Mesenchymal stem cell (in vitro differentiated cells and primary cell): ENCODE data around the gene CDKL5.

Source experiments
- DNase-seq: peaks from one replicate; pipeline ENCODE4 v3.0.0-alpha.2; 2013
- H2AFZ ChIP-seq: one replicate; pipeline ENCODE4 v1.6.1; 2013; ENCODE audit warnings: low read depth, mild to moderate bottlenecking, control low read depth, inconsistent platforms, low read length, moderate library complexity
- H2AK5ac ChIP-seq: 2 replicates; pipeline ENCODE4 v1.6.1; 2013; ENCODE audit warnings: low read length, moderate library complexity, mild to moderate bottlenecking, inconsistent platforms; ENCODE audit not compliant: severe bottlenecking
- H2BK120ac ChIP-seq: one replicate; pipeline ENCODE4 v1.6.1; 2013; ENCODE audit warnings: low read depth, mild to moderate bottlenecking, inconsistent platforms, low read length, moderate library complexity
- H2BK12ac ChIP-seq, 2 experiments: one replicate each; pipeline ENCODE4 v1.6.1; 2013; ENCODE audit warnings: inconsistent platforms in 2 of 2, low read length in 2 of 2, mild to moderate bottlenecking in 2 of 2, moderate library complexity in 2 of 2, control low read depth in 1 of 2
- H2BK15ac ChIP-seq: one replicate; pipeline ENCODE4 v1.6.1; 2013; ENCODE audit warnings: mild to moderate bottlenecking, low read depth, inconsistent platforms; ENCODE audit not compliant: poor library complexity, severe bottlenecking
- H2BK5ac ChIP-seq: 2 replicates; pipeline ENCODE4 v1.6.1; 2013; ENCODE audit warnings: low read depth, mild to moderate bottlenecking, low read length, control low read depth, inconsistent platforms; ENCODE audit not compliant: poor library complexity, severe bottlenecking
- H3K14ac ChIP-seq, 2 experiments: one replicate each; pipeline ENCODE4 v1.6.1; 2013; ENCODE audit warnings: inconsistent platforms in 2 of 2, low read length in 2 of 2, control low read depth in 1 of 2, mild to moderate bottlenecking in 1 of 2, moderate library complexity in 1 of 2
- H3K18ac ChIP-seq, 2 experiments: one replicate each; pipeline ENCODE4 v1.6.1; 2013; ENCODE audit warnings: inconsistent platforms in 2 of 2, low read length in 2 of 2, control low read depth in 1 of 2, low read depth in 1 of 2, mild to moderate bottlenecking in 1 of 2
- H3K23ac ChIP-seq, 2 experiments: one replicate each; pipeline ENCODE4 v1.6.1; 2013; ENCODE audit warnings: inconsistent platforms in 2 of 2, low read length in 2 of 2, mild to moderate bottlenecking in 2 of 2, moderate library complexity in 2 of 2, control low read depth in 1 of 2
- H3K27ac ChIP-seq: 2 replicates; pipeline ENCODE4 v1.5.1; 2013; ENCODE audit warnings: mild to moderate bottlenecking, moderate library complexity, low read length, control low read depth, inconsistent platforms; ENCODE audit not compliant: poor library complexity, severe bottlenecking
- H3K27me3 ChIP-seq, 2 experiments: 2 replicates each; pipeline versions ENCODE4 v1.6.1 to v1.7.0; 2013; ENCODE audit warnings: low read length in 2 of 2, mild to moderate bottlenecking in 2 of 2, moderate library complexity in 2 of 2, control low read depth in 1 of 2, inconsistent platforms in 1 of 2; ENCODE audit not compliant: control insufficient read depth in 1 of 2, insufficient read depth in 1 of 2
- H3K36me3 ChIP-seq, 2 experiments: 2 replicates each; pipeline versions ENCODE4 v1.6.1 to v1.7.0; 2013; ENCODE audit warnings: low read length in 2 of 2, control low read depth in 1 of 2, inconsistent platforms in 1 of 2, low read depth in 1 of 2, mild to moderate bottlenecking in 1 of 2; ENCODE audit not compliant: insufficient read depth in 2 of 2, control insufficient read depth in 1 of 2
- H3K4ac ChIP-seq, 2 experiments: one replicate each; pipeline ENCODE4 v1.6.1; 2013; ENCODE audit warnings: inconsistent platforms in 2 of 2, low read length in 2 of 2, mild to moderate bottlenecking in 2 of 2, moderate library complexity in 2 of 2, control low read depth in 1 of 2, low read depth in 1 of 2
- H3K4me1 ChIP-seq: 2 replicates; pipeline ENCODE4 v1.6.1; 2013; ENCODE audit warnings: low read depth, low read length, control low read depth; ENCODE audit not compliant: control insufficient read depth, insufficient read depth
- H3K4me2 ChIP-seq: 2 replicates; pipeline ENCODE4 v1.6.1; 2013; ENCODE audit warnings: low read length, mild to moderate bottlenecking, inconsistent platforms; ENCODE audit not compliant: poor library complexity, severe bottlenecking
- H3K4me3 ChIP-seq, 2 experiments: 2 replicates each; pipeline versions ENCODE4 v1.5.1 to v1.7.0; 2013; ENCODE audit warnings: low read length in 2 of 2, mild to moderate bottlenecking in 2 of 2, control low read depth in 1 of 2, low read depth in 1 of 2; ENCODE audit not compliant: insufficient read depth in 1 of 2
- H3K79me1 ChIP-seq: replicated peaks from 2 replicates; pipeline ENCODE4 v1.6.1; 2013; ENCODE audit warnings: mild to moderate bottlenecking, control low read depth, low read length, inconsistent platforms; ENCODE audit not compliant: poor library complexity, severe bottlenecking
- H3K9ac ChIP-seq: 2 replicates; pipeline ENCODE4 v1.7.0; 2013; ENCODE audit warnings: mild to moderate bottlenecking, low read length, moderate library complexity
- H3K9me3 ChIP-seq: 2 replicates; pipeline ENCODE4 v1.7.0; 2013; ENCODE audit warnings: mild to moderate bottlenecking, low read length; ENCODE audit not compliant: control insufficient read depth
- H4K8ac ChIP-seq: one replicate; pipeline ENCODE4 v1.6.1; 2013; ENCODE audit warnings: inconsistent platforms, mild to moderate bottlenecking, low read length, moderate library complexity
- H4K91ac ChIP-seq: one replicate; pipeline ENCODE4 v1.6.1; 2013; ENCODE audit warnings: mild to moderate bottlenecking, low read length, inconsistent platforms
- WGBS: methylation state at CpG from one replicate; pipeline ENCODE4 v1.1.7; 2013; ENCODE audit warnings: mixed read lengths; 5-methylcytosine and 5-hydroxymethylcytosine counted together

Gene CDKL5

GRCh38 chrX:18464499-18464898, 39.1 kb downstream of the CDKL5 start:
- Histone ChIP-seq H3K9ac (no peak overlapping the region), H3K27me3 (no peaks in the 10 kb centered on the region), H3K14ac (no peak overlapping the region), H2BK5ac (no peak overlapping the region), H2BK120ac (no peak overlapping the region), H3K4ac (no peak overlapping the region), H4K91ac (no peak overlapping the region), H3K4me2 (no peak overlapping the region), H3K23ac (no peak overlapping the region), H2BK15ac (no peak overlapping the region), H3K18ac (no peak overlapping the region), H3K27ac (no peak overlapping the region), H3K36me3 (no peaks in the 10 kb centered on the region), H3K4me3 (no peak overlapping the region), H2AK5ac (no peak overlapping the region), H3K9me3 (no peaks in the 10 kb centered on the region), H2AFZ (no peak overlapping the region), H3K79me1 (peaks cover 9% of the 10 kb centered on the region), H3K4me1 (no peaks in the 10 kb centered on the region), H2BK12ac (no peak overlapping the region), H4K8ac (no peak overlapping the region)
- DNase-seq: no peak

- no peak overlapping the region for H2BK5ac ChIP-seq
- 100% methylated on average over 3 of the region's 4 CpGs for WGBS
- no peak overlapping the region for H2BK12ac ChIP-seq
- no peak overlapping the region for H3K23ac ChIP-seq
- H3K4me2 ChIP-seq: no peak overlapping the region
- H3K27ac ChIP-seq: no peak overlapping the region
- H2AK5ac ChIP-seq: no peak overlapping the region
- no peak for DNase-seq
- no peak overlapping the region for H4K91ac ChIP-seq
- no peaks in the 10 kb centered on the region for H3K4me1 ChIP-seq
- no peak overlapping the region for H4K8ac ChIP-seq
- H3K18ac ChIP-seq: no peak overlapping the region
- no peaks in the 10 kb centered on the region for H3K36me3 ChIP-seq
- peaks cover 8% of the 10 kb centered on the region for H3K79me1 ChIP-seq
- no peak overlapping the region for H2BK15ac ChIP-seq
- H2BK120ac ChIP-seq: no peak overlapping the region
- no peak overlapping the region for H2AFZ ChIP-seq
- no peak overlapping the region for H3K9ac ChIP-seq
- no peaks in the 10 kb centered on the region for H3K9me3 ChIP-seq
- no peak overlapping the region for H3K14ac ChIP-seq
- no peaks in the 10 kb centered on the region for H3K27me3 ChIP-seq
- no peak overlapping the region for H3K4me3 ChIP-seq
- no peak overlapping the region for H3K4ac ChIP-seq
Observed at GRCh38 chrX:18465051-18465450, 39.6 kb downstream of the CDKL5 start.

GRCh38 chrX:18468599-18468998, 43.2 kb downstream of the CDKL5 start:
- no peak overlapping the region for H4K91ac ChIP-seq
- H3K4me1 ChIP-seq: no peaks in the 10 kb centered on the region
- no peak overlapping the region for H2BK12ac ChIP-seq
- peaks cover 10% of the 10 kb centered on the region for H3K79me1 ChIP-seq
- no peak for DNase-seq
- H3K18ac ChIP-seq: no peak overlapping the region
- H3K27me3 ChIP-seq: no peaks in the 10 kb centered on the region
- no peak overlapping the region for H3K4me2 ChIP-seq
- H3K4me3 ChIP-seq: no peak overlapping the region
- 100% methylated on average over 1 of the region's 4 CpGs for WGBS
- no peak overlapping the region for H3K9ac ChIP-seq
- no peak overlapping the region for H2BK15ac ChIP-seq
- no peak overlapping the region for H3K14ac ChIP-seq
- H3K9me3 ChIP-seq: no peaks in the 10 kb centered on the region
- H4K8ac ChIP-seq: no peak overlapping the region
- no peak overlapping the region for H3K27ac ChIP-seq
- H3K36me3 ChIP-seq: no peaks in the 10 kb centered on the region
- H2BK5ac ChIP-seq: no peak overlapping the region
- no peak overlapping the region for H2AK5ac ChIP-seq
- H3K23ac ChIP-seq: no peak overlapping the region
- H2BK120ac ChIP-seq: no peak overlapping the region
- no peak overlapping the region for H2AFZ ChIP-seq
- no peak overlapping the region for H3K4ac ChIP-seq

- Histone ChIP-seq H3K4me3 (no peak overlapping the region), H3K18ac (no peak overlapping the region), H2BK15ac (no peak overlapping the region), H4K91ac (no peak overlapping the region), H2BK5ac (no peak overlapping the region), H3K4me2 (no peak overlapping the region), H2BK12ac (no peak overlapping the region), H3K4ac (no peak overlapping the region), H3K4me1 (no peaks in the 10 kb centered on the region), H3K9ac (no peak overlapping the region), H3K79me1 (peaks cover 10% of the 10 kb centered on the region), H3K36me3 (no peaks in the 10 kb centered on the region), H3K23ac (no peak overlapping the region), H3K27me3 (no peaks in the 10 kb centered on the region), H3K9me3 (no peaks in the 10 kb centered on the region), H4K8ac (no peak overlapping the region), H2AFZ (no peak overlapping the region), H3K27ac (no peak overlapping the region), H2AK5ac (no peak overlapping the region), H2BK120ac (no peak overlapping the region), H3K14ac (no peak overlapping the region)
- WGBS: 83% methylated on average over 1 of the region's 2 CpGs
- DNase-seq: no peak
Observed at GRCh38 chrX:18471296-18471695, 45.9 kb downstream of the CDKL5 start.
